AG09309 (cell line): ENCODE measurements around the gene ENAH.

Source experiments
- DNase-seq: peaks from one replicate; pipeline ENCODE4 v3.0.0-alpha.2; 2010; ENCODE audit warnings: low read depth
- H3K4me3 ChIP-seq: 2 replicates; pipeline ENCODE4 v1.5.1; 2011; ENCODE audit warnings: mild to moderate bottlenecking, low read depth, low read length, moderate library complexity; ENCODE audit not compliant: control insufficient read depth
- CTCF ChIP-seq: IDR thresholded peaks from 2 replicates; pipeline ENCODE4 v1.5.1; 2011; ENCODE audit warnings: mild to moderate bottlenecking, low read depth, low read length, inconsistent platforms; ENCODE audit not compliant: insufficient read depth, control insufficient read depth; ENCODE audit errors: missing control alignments

ENAH gene

DNA sequence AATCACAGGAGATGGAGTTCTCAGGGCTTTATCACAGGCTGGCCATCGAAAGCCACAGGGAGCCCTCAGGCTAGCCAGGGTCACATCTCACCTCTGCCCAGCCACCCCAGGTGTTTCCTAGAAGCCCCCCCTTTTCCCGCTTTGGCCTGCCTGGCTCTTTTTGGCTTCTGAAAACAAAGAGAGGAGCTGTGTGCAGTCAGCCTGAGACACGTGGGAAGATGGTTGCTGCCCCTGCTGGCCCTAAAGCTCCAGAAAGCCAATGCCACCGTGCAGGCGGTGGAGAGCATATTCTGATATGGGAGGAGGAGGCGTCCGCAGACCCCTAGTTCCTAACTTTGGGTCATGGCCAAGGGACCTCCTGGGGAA lies 206.3 kb downstream of the ENAH start:
- H3K4me3 ChIP-seq, result no peak overlapping the region
- TF ChIP-seq CTCF, result no peak
- no peak for DNase-seq

DNA sequence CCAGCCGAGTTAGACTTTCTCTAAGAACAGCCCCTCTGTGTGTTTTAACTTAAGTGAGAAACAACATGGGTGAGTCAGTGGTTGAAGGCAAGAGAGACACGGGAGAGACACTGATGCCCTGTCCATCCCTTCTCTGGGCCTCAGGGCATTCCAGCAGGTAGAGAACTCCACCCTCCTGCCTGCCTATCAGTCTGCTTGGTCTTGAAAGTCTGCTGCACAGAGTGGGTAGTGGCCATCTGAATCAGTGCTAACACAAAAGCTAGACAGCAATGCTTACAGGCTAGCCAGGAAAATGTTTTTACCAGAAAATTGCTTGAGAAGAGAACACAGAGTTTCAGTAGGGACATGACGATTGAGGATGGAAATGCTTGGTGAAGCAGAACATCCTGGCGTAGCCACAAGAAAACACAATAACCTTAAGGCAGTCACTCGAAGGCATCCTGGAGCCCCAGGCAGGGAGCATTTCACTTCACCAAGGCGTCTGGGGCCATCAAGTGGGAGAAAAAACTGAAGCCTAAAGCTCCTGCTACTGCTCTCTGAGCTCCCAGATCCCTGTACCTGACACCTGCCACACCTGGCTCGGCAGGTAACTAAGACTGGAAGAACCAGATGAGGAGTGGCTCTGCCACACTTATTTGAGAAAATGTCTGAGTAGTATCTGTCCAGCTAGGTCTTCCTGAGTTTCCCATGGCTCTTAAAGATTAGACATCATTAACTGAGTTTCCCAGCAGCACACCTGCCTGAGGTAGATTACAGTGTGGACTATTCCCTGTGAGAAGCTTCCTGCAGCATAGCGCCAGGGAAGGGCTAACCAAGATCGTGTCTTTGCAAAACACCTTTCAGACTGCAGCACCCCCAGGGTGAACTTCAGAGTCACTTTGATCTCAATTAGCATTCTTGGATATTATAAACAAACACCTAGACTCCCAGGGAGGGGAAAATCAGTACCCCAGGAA lies 207.0 kb downstream of the ENAH start:
- TF ChIP-seq CTCF, result no peak
- H3K4me3 ChIP-seq, result no peak overlapping the region
- DNase-seq, result no peak

GRCh38 chr1:225442123-225442505 lies 210.8 kb downstream of the ENAH start:
- DNase-seq, result no peak
- no peak overlapping the region for H3K4me3 ChIP-seq
- TF ChIP-seq CTCF, result no peak

- no peak for DNase-seq
- no peak overlapping the region for H3K4me3 ChIP-seq
- TF ChIP-seq CTCF, result no peak
Measured at GRCh38 chr1:225441314-225442122, 211.4 kb downstream of the ENAH start.

GRCh38 chr1:225440380-225441221 lies 212.3 kb downstream of the ENAH start:
- TF ChIP-seq CTCF, result no peak
- no peak for DNase-seq
- no peak overlapping the region for H3K4me3 ChIP-seq

DNA sequence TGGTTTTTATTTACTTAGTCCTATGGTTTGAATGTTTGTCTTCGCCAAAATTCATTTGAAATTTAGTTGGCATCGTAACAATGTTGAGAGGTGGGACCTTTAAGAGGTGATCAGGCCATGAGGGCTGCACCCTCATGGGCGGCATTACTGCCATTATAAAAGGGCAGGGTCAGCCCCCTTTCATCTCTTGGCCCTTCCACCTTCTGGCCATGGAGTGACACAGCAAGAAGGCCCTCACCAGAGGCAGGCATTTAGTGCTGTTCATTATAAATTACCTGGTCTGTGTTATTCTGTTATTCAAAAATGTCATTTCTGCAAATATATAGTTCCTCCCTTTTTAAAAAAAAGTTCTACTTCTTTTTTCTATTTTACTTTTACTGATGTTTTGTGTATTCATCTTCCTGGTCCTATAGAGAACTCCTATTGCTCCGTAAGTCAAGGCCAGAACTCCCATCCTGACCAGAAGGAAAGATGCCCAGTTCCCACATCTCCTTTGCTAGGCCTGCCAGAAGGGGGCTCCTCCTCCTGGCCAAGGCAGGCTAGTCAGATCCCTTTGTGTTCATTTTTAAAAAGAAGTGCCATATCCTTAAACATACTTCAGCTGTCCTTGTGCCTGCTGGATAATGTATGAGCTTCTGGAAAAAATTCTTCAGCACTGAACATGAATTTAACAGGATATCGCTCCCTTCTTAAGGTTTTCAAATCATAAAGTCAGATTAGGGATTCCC lies 215.0 kb downstream of the ENAH start:
- peak; percentile 63 for TF ChIP-seq CTCF
- no peak overlapping the region for H3K4me3 ChIP-seq
- DNase-seq, result no peak
